Fibroblast of the aortic adventitia (primary cell): Measurements from ENCODE around the gene ELOVL6. TPM values are rescaled to one million over a fixed set of nuclear protein-coding genes. Genes with fewer than 3 reads are reported as not detected.
A peak's percentile ranks its signal among the peaks of the same experiment; 100 is the strongest.

Source experiments
- DNase-seq: peaks from one replicate; pipeline ENCODE4 v3.0.0-alpha.2; 2010; ENCODE audit warnings: low read depth
- H3K4me3 ChIP-seq: 2 replicates; pipeline ENCODE4 v1.5.1; 2011; ENCODE audit warnings: low read depth, mild to moderate bottlenecking, control low read depth, low read length, moderate library complexity
- CTCF ChIP-seq: IDR thresholded peaks from 2 replicates; pipeline ENCODE4 v1.5.1; 2011; ENCODE audit warnings: mild to moderate bottlenecking, low read length, control low read depth, inconsistent platforms; ENCODE audit not compliant: insufficient read depth
- total RNA-seq: library from RNA; depleted of rRNA; stranded (reverse); fragments of >200 nt; gene quantifications from 2 replicates; pipeline ENCODE4 v1.2.3, GENCODE V29; 2012; ENCODE audit warnings: low replicate concordance

The ELOVL6 gene
- total RNA-seq, 1 donor = 23.0 TPM

GRCh38 chr4:110208419-110208818 lies 10.0 kb upstream of the ELOVL6 start:
- H3K4me3 ChIP-seq = no peak overlapping the region
- DNase-seq = no peak
- no peak for TF ChIP-seq CTCF

- no peak for DNase-seq
- no peak overlapping the region for H3K4me3 ChIP-seq
- TF ChIP-seq CTCF = no peak
These were observed 8.8 kb upstream of the ELOVL6 start for GRCh38 chr4:110207233-110207632.

- no peak for DNase-seq
- no peak for TF ChIP-seq CTCF
- no peak overlapping the region for H3K4me3 ChIP-seq
These were observed 3.6 kb upstream of the ELOVL6 start for GRCh38 chr4:110202024-110202423.

GRCh38 chr4:110201502-110201901 lies 3.1 kb upstream of the ELOVL6 start:
- TF ChIP-seq CTCF = no peak
- H3K4me3 ChIP-seq = no peak overlapping the region
- no peak for DNase-seq

GRCh38 chr4:110200689-110201088 lies 2.3 kb upstream of the ELOVL6 start:
- no peak overlapping the region for H3K4me3 ChIP-seq
- TF ChIP-seq CTCF = no peak
- no peak for DNase-seq

- peak; percentile 41 for DNase-seq
- no peak for TF ChIP-seq CTCF
These were observed 373 bp downstream of the ELOVL6 start for GRCh38 chr4:110198049-110198434.

GRCh38 chr4:110197529-110198042 lies 829 bp downstream of the ELOVL6 start:
- DNase-seq = peak; percentile 49
- peak overlapping the region; percentile 88 for H3K4me3 ChIP-seq
- no peak for TF ChIP-seq CTCF

More at GRCh38 chr4:110198049-110198434, 373 bp downstream of the ELOVL6 start:
- peak overlapping the region; percentile 88 for H3K4me3 ChIP-seq
